Liver (tissue), 9 donors: ENCODE measurements around the gene RAD51C. TPM values are rescaled to one million over a fixed set of nuclear protein-coding genes. Genes with fewer than 3 reads are reported as not detected.

Source experiments
- DNase-seq: peaks from one replicate; pipeline ENCODE4 v3.0.0-alpha.2; 2017; ENCODE audit warnings: low spot score
- H3K27ac ChIP-seq, 2 donors: one replicate each; pipeline ENCODE4 v1.7.0; 2013; ENCODE audit warnings: inconsistent platforms in 2 of 2, low read length in 2 of 2, control low read depth in 1 of 2, low read depth in 1 of 2, mild to moderate bottlenecking in 1 of 2
- H3K27me3 ChIP-seq, 4 donors: one replicate each; pipeline versions ENCODE4 v1.6.1 to v1.7.0; 2013; ENCODE audit warnings: low read length in 3 of 4, inconsistent platforms in 1 of 4, mild to moderate bottlenecking in 1 of 4, moderate library complexity in 1 of 4; ENCODE audit not compliant: control insufficient read depth in 4 of 4, insufficient read depth in 4 of 4
- H3K36me3 ChIP-seq, 4 donors: one replicate each; pipeline versions ENCODE4 v1.6.1 to v1.7.0; 2013; ENCODE audit warnings: low read length in 3 of 4, mild to moderate bottlenecking in 3 of 4, low read depth in 1 of 4, moderate library complexity in 1 of 4; ENCODE audit not compliant: control insufficient read depth in 4 of 4, insufficient read depth in 3 of 4
- H3K4me1 ChIP-seq, 4 donors: one replicate each; pipeline versions ENCODE4 v1.6.1 to v1.7.0; 2013; ENCODE audit warnings: low read length in 3 of 4, mild to moderate bottlenecking in 3 of 4, moderate library complexity in 1 of 4; ENCODE audit not compliant: control insufficient read depth in 4 of 4, insufficient read depth in 4 of 4
- H3K4me3 ChIP-seq, 3 donors: one replicate each; pipeline versions ENCODE4 v1.6.1 to v1.7.0; 2013; ENCODE audit warnings: low read length in 3 of 3, control low read depth in 1 of 3, low read depth in 1 of 3, mild to moderate bottlenecking in 1 of 3
- H3K9ac ChIP-seq, 2 donors: one replicate each; pipeline ENCODE4 v1.7.0; 2013; ENCODE audit warnings: low read length in 2 of 2, mild to moderate bottlenecking in 2 of 2, moderate library complexity in 2 of 2, control low read depth in 1 of 2, low read depth in 1 of 2
- H3K9me3 ChIP-seq, 4 donors: one replicate each; pipeline versions ENCODE4 v1.6.1 to v1.7.0; 2013; ENCODE audit warnings: low read length in 3 of 4; ENCODE audit not compliant: control insufficient read depth in 4 of 4
- ATF3 ChIP-seq: IDR thresholded peaks from 2 replicates; pipeline ENCODE4 v1.6.1; 2016; ENCODE audit warnings: antibody characterized with exemption
- CTCF ChIP-seq: fragments of 150-350 bp; IDR thresholded peaks from 2 replicates; pipeline ENCODE4 v1.5.1; 2017; ENCODE audit warnings: improper control_type of control experiment, low read depth, low read length; ENCODE audit not compliant: missing input control
- EGR1 ChIP-seq, 2 donors: IDR thresholded peaks; 2 replicates each; pipeline ENCODE4 v1.6.1; 2016 to 2018; ENCODE audit warnings: antibody characterized with exemption in 2 of 2, low read depth in 2 of 2
- FOXA1 ChIP-seq: IDR thresholded peaks from 2 replicates; pipeline ENCODE4 v1.6.1; 2016; ENCODE audit warnings: antibody characterized with exemption
- HNF4A ChIP-seq, 2 donors: conservative IDR thresholded peaks; 2 replicates each; pipeline ENCODE4 v1.6.1; 2016; ENCODE audit warnings: antibody characterized with exemption in 2 of 2, mild to moderate bottlenecking in 2 of 2
- JUND ChIP-seq, 2 donors: IDR thresholded peaks; 2 replicates each; pipeline ENCODE4 v1.6.1; 2016; ENCODE audit warnings: antibody characterized with exemption in 2 of 2
- NR2F2 ChIP-seq: IDR thresholded peaks from 2 replicates; pipeline ENCODE4 v1.6.1; 2016; ENCODE audit warnings: antibody characterized with exemption
- RAD21 ChIP-seq, 2 donors: IDR thresholded peaks; 2 replicates each; pipeline ENCODE4 v1.6.1; 2016; ENCODE audit warnings: antibody characterized with exemption in 2 of 2, mild to moderate bottlenecking in 2 of 2
- RXRA ChIP-seq, 2 donors: IDR thresholded peaks; 2 replicates each; pipeline ENCODE4 v1.6.1; 2017 to 2018; ENCODE audit warnings: antibody characterized with exemption in 2 of 2, mild to moderate bottlenecking in 1 of 2
- SP1 ChIP-seq: IDR thresholded peaks from 2 replicates; pipeline ENCODE4 v1.6.1; 2018; ENCODE audit warnings: antibody characterized with exemption, mild to moderate bottlenecking
- TAF1 ChIP-seq: conservative IDR thresholded peaks from 2 replicates; pipeline ENCODE4 v1.6.1; 2016; ENCODE audit warnings: antibody characterized with exemption, mild to moderate bottlenecking
- YY1 ChIP-seq: IDR thresholded peaks from 2 replicates; pipeline ENCODE4 v1.6.1; 2016; ENCODE audit warnings: antibody characterized with exemption, mild to moderate bottlenecking
- WGBS: extraction: QIAGEN DNeasy Blood & Tissue Kit; methylation state at CpG from one replicate; pipeline ENCODE4 v1.1.7; 2013; 5-methylcytosine and 5-hydroxymethylcytosine counted together
- polyA plus RNA-seq, 2 donors: library from polyadenylated mRNA; stranded (reverse) in 1 of 2; unstranded in 1 of 2; fragments of 200-250 nt in 1 of 2; fragments of >200 nt in 1 of 2; fragmentation: Nextera tagmentation in 1 of 2; extraction: Ambion mirVana in 1 of 2; gene quantifications; one replicate each; pipeline versions ENCODE4 v1.2.1 to v1.2.3, GENCODE V29; 2013 to 2015
- total RNA-seq, 2 donors: library from RNA; depleted of rRNA; stranded (reverse); fragments of >200 nt; gene quantifications; one replicate each; pipeline ENCODE4 v1.2.3, GENCODE V29; 2014
- TF ChIP-seq, protein P1 (sequence below): IDR thresholded peaks from 2 replicates; pipeline ENCODE4 v1.6.1; 2016; ENCODE audit warnings: antibody characterized with exemption
- TF ChIP-seq, protein P2 (sequence below): IDR thresholded peaks from 2 replicates; pipeline ENCODE4 v1.6.1; 2016; ENCODE audit warnings: antibody characterized with exemption, mild to moderate bottlenecking
- donor health status: healthy.
- donor health status: healthy.
- donor health status: healthy.
- donor health status: healthy.
- donor health status: healthy.

Gene RAD51C
- total and polyA plus RNA-seq, 4 donors = 6.9 to 22.2 (median 12.5) TPM

GRCh38 chr17:58710948-58711552, 18.6 kb downstream of the RAD51C start:
- DNase-seq = no peak
- Histone ChIP-seq H3K27ac (no peak overlapping the region), H3K9ac (no peak overlapping the region), H3K36me3 (peaks cover 0 to 4% (median 3%) of the 10 kb centered on the region in 4 donors), H3K4me3 (no peak overlapping the region), H3K9me3 (no peaks in the 10 kb centered on the region), H3K4me1 (no peaks in the 10 kb centered on the region), H3K27me3 (no peaks in the 10 kb centered on the region)
- WGBS = 48% methylated on average over 4 of the region's 4 CpGs
- peak; percentile 66 for TF ChIP-seq CTCF
- TF ChIP-seq RAD21 (IDR thresholded peaks at IDR 0.05) = peak; percentile 91 to 92
- TF ChIP-seq, protein P1, sequence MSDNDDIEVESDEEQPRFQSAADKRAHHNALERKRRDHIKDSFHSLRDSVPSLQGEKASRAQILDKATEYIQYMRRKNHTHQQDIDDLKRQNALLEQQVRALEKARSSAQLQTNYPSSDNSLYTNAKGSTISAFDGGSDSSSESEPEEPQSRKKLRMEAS = no peak

- H3K27ac ChIP-seq = no peak overlapping the region
- no peaks in the 10 kb centered on the region for H3K4me1 ChIP-seq
- no peak overlapping the region for H3K9ac ChIP-seq
- H3K36me3 ChIP-seq = peaks cover 0 to 4% (median 0%) of the 10 kb centered on the region in 4 donors
- WGBS = 93% methylated on average over 1 of the region's 1 CpG
- TF ChIP-seq RXRA (IDR thresholded peaks at IDR 0.05) (no peak), FOXA1 (no peak), CTCF (no peak), SP1 (no peak), EGR1 (IDR thresholded peaks at IDR 0.05; ENCODE audit: low read depth in 2 of 2) (no peak), NR2F2 (no peak), HNF4A (conservative IDR thresholded peaks at IDR 0.05) (no peak), YY1 (no peak), TAF1 (no peak), RAD21 (IDR thresholded peaks at IDR 0.05) (no peak), ATF3 (no peak), JUND (IDR thresholded peaks at IDR 0.05) (no peak)
- TF ChIP-seq, protein P2, sequence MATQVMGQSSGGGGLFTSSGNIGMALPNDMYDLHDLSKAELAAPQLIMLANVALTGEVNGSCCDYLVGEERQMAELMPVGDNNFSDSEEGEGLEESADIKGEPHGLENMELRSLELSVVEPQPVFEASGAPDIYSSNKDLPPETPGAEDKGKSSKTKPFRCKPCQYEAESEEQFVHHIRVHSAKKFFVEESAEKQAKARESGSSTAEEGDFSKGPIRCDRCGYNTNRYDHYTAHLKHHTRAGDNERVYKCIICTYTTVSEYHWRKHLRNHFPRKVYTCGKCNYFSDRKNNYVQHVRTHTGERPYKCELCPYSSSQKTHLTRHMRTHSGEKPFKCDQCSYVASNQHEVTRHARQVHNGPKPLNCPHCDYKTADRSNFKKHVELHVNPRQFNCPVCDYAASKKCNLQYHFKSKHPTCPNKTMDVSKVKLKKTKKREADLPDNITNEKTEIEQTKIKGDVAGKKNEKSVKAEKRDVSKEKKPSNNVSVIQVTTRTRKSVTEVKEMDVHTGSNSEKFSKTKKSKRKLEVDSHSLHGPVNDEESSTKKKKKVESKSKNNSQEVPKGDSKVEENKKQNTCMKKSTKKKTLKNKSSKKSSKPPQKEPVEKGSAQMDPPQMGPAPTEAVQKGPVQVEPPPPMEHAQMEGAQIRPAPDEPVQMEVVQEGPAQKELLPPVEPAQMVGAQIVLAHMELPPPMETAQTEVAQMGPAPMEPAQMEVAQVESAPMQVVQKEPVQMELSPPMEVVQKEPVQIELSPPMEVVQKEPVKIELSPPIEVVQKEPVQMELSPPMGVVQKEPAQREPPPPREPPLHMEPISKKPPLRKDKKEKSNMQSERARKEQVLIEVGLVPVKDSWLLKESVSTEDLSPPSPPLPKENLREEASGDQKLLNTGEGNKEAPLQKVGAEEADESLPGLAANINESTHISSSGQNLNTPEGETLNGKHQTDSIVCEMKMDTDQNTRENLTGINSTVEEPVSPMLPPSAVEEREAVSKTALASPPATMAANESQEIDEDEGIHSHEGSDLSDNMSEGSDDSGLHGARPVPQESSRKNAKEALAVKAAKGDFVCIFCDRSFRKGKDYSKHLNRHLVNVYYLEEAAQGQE = no peak
- TF ChIP-seq, protein P1 = no peak
- no peak overlapping the region for H3K4me3 ChIP-seq
- no peaks in the 10 kb centered on the region for H3K9me3 ChIP-seq
- no peak for DNase-seq
- H3K27me3 ChIP-seq = no peaks in the 10 kb centered on the region
Observed at GRCh38 chr17:58722274-58722673, 29.9 kb downstream of the RAD51C start.
